GM12891 (cell line): ENCODE data around the gene ARL13A.
"Not testable (repeated sequence)": the region's sequence is repeated elsewhere in the genome, so short reads cannot be mapped to it uniquely, and the experiment has no call there.

ENCODE experiments used
- DNase-seq: peaks from one replicate; pipeline ENCODE4 v3.0.0; 2011; ENCODE audit warnings: low spot score; ENCODE audit not compliant: insufficient read length
- FAIRE-seq: peaks from 2 replicates; lab custom pipeline; 2011; peaks lifted over from hg19 to GRCh38; lab: Jason Lieb, UNC
- PAX5 ChIP-seq: IDR thresholded peaks from 2 replicates; pipeline ENCODE4 v1.6.1; 2011; ENCODE audit warnings: low read length, moderate library complexity, mild to moderate bottlenecking; ENCODE audit not compliant: insufficient read depth, severe bottlenecking
- POLR2A ChIP-seq: IDR thresholded peaks from 2 replicates; pipeline ENCODE4 v1.6.1; 2011; ENCODE audit warnings: low read depth, low read length, control low read depth
- POLR2AphosphoS5 ChIP-seq: IDR thresholded peaks from 2 replicates; pipeline ENCODE4 v1.6.1; 2011; ENCODE audit warnings: low read depth, low read length, control low read depth
- POU2F2 ChIP-seq: IDR thresholded peaks from 2 replicates; pipeline ENCODE4 v1.6.1; 2011; ENCODE audit warnings: low read depth, mild to moderate bottlenecking, control low read depth, low read length, moderate library complexity
- SPI1 ChIP-seq: IDR thresholded peaks from 2 replicates; pipeline ENCODE4 v1.6.1; 2011; ENCODE audit warnings: low read depth, low read length, control low read depth
- TAF1 ChIP-seq: IDR thresholded peaks from 2 replicates; pipeline ENCODE4 v1.6.1; 2011; ENCODE audit warnings: low read depth, low read length, control low read depth

Gene ARL13A

DNA sequence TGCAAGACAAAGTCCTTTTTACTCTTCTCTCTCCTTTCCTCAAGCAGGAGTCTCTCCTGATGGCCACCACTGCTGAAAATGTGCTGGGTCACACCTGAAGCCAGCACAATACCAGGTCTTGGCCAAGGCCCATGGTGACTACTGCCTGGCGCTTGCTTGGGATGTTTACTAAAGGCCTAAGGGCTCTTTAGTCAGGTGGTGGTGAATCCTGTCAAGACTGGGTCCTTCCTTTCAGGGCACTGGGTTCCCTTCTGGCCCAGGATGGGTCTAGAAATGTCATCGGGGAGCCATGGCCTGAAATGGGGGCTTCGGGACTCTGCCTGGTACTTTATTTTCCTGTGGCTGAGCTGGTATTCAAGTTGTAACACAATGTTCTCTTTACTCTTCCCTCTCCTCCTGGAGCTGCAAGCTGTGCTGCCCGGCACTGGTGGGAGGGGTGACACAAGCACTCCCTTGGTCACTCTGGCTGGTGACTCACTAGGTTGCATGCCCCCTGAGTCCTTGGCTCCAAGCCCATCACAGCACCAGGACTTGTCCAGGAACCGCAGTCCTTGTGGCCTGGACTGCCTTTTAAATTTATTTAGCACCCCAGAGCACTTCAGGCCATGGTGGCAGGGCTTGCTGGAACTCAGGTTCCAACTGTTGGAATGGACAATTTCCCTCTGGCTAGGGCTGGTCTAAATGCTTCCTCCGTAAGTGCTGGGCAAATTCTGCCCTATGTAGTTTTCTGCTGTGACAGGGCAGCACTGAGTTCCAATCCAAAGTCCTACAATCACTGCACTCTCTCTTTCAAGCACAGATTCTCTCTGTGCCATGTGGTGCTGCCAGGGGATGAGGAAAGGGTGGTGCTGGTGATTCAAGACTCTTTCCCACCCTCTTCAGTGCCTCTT is 11.3 kb downstream of the ARL13A start:
- TF ChIP-seq POLR2A (no peak), TAF1 (no peak), POLR2AphosphoS5 (no peak)
- no peak for FAIRE-seq
- DNase-seq = no peak

- DNase-seq, FAIRE-seq: not testable (repeated sequence)
Measured at GRCh38 chrX:100981498-100981845, 12.0 kb downstream of the ARL13A start.

DNA sequence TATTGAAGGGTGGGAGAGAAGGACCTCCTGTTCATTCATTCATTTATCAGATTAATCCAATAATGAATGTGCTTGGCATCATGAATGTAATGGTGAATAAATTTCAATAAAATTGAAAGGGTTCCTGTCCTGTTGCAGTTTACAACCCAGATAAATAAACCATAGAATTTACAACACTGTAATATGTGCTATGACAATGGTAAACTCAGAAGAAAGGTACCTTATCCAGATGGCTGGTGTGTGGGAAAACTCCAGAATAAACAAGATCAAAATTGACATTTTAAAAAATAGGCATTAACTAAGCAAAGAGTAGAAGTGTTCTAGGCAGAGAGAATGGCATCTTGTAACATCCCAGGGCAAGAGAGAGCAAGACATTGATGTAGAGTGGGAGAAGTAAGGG is 15.3 kb downstream of the ARL13A start:
- FAIRE-seq = no peak
- DNase-seq = no peak
- TF ChIP-seq POLR2A = no peak
- no peak for TF ChIP-seq PAX5
- no peak for TF ChIP-seq TAF1
- TF ChIP-seq SPI1 = no peak
- TF ChIP-seq POU2F2 = no peak
- no peak for TF ChIP-seq POLR2AphosphoS5

DNA sequence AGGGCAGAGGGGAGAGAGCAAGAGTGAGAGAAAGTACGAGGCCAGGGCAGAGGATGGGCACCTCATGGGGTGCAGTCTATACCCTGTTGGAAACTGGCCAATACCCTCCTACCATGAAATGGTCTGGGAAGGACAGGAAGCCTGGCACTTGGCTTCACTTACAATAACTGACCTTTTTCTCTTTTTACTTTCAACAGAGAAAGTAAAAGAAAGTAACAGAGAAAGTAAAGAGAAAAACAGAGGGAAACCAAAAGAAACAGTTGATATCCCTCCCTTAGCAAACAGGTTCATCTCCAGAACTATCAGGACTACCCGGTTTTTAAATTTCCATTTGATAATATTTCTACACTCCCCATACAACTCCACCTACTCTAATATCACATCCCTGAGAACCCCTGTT is 20.6 kb downstream of the ARL13A start:
- TF ChIP-seq TAF1 (no peak), POU2F2 (no peak), SPI1 (no peak), PAX5 (no peak), POLR2A (no peak), POLR2AphosphoS5 (no peak)
- DNase-seq (no peak), FAIRE-seq (no peak)

GRCh38 chrX:100994352-100995281 is 25.1 kb downstream of the ARL13A start:
- TF ChIP-seq PAX5 (no peak), TAF1 (no peak), POLR2AphosphoS5 (no peak), SPI1 (no peak), POLR2A (no peak), POU2F2 (no peak)
- FAIRE-seq (peak; percentile 76), DNase-seq (peak; percentile 7)

GRCh38 chrX:100995469-100995868 is 26.0 kb downstream of the ARL13A start:
- DNase-seq (no peak), FAIRE-seq (no peak)
- TF ChIP-seq PAX5 (no peak), POU2F2 (no peak), POLR2A (no peak), TAF1 (no peak), SPI1 (no peak), POLR2AphosphoS5 (no peak)

- DNase-seq = no peak
- TF ChIP-seq SPI1 (no peak), POU2F2 (no peak), PAX5 (no peak)
- no peak for FAIRE-seq
Measured at GRCh38 chrX:100999451-100999850, 29.9 kb downstream of the ARL13A start.

GRCh38 chrX:101009090-101009489 is 39.6 kb downstream of the ARL13A start:
- no peak for DNase-seq
- no peak for FAIRE-seq
- TF ChIP-seq SPI1 (no peak), POU2F2 (no peak), TAF1 (no peak), POLR2A (no peak), PAX5 (no peak)

DNA sequence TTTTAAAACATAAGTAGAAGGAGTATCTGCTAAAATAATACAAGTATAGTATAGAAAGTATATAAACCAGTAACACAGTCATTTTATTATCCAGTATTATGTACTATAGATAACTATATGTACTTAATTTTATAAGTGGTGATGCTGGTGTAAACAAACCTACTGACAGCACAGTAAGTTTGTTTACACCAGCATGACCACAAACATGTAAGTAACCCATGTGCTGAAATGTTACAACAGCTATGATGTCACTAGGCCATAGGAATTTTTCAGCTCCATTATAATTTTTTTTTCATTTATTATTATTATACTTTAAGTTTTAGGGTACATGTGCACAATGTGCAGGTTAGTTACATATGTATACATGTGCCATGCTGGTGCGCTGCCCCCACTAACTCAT is 42.5 kb downstream of the ARL13A start:
- FAIRE-seq, DNase-seq: not testable (repeated sequence)

- no peak for FAIRE-seq
- no peak for TF ChIP-seq POU2F2
- no peak for TF ChIP-seq POLR2AphosphoS5
- no peak for TF ChIP-seq SPI1
- no peak for TF ChIP-seq POLR2A
- TF ChIP-seq TAF1 = no peak
- TF ChIP-seq PAX5 = no peak
- DNase-seq = no peak
Measured at GRCh38 chrX:101022020-101022419, 52.5 kb downstream of the ARL13A start.
